Islet of Langerhans (tissue), 1 donor: ENCODE results near the gene NCAPG2.

Source experiments
- FAIRE-seq: peaks from one replicate; lab custom pipeline; 2011; peaks lifted over from hg19 to GRCh38; lab: Jason Lieb, UNC

Gene NCAPG2

GRCh38 chr7:158732494-158733219 lies 28.1 kb upstream of the NCAPG2 start:
- FAIRE-seq, result no peak

GRCh38 chr7:158731761-158732160 lies 27.2 kb upstream of the NCAPG2 start:
- FAIRE-seq, result no peak

GRCh38 chr7:158730383-158731346 lies 26.1 kb upstream of the NCAPG2 start:
- FAIRE-seq, result no peak

GRCh38 chr7:158729646-158730382 lies 25.2 kb upstream of the NCAPG2 start:
- FAIRE-seq, result no peak

- no peak for FAIRE-seq
Measured at GRCh38 chr7:158728911-158729645, 24.5 kb upstream of the NCAPG2 start.

GRCh38 chr7:158727690-158728089 lies 23.1 kb upstream of the NCAPG2 start:
- no peak for FAIRE-seq

GRCh38 chr7:158726277-158726807 lies 21.7 kb upstream of the NCAPG2 start:
- FAIRE-seq, result no peak

- no peak for FAIRE-seq
Measured at GRCh38 chr7:158725506-158725800, 20.8 kb upstream of the NCAPG2 start.

GRCh38 chr7:158724658-158725505 lies 20.3 kb upstream of the NCAPG2 start:
- FAIRE-seq, result no peak

- FAIRE-seq, result no peak
Measured at GRCh38 chr7:158723714-158724385, 19.2 kb upstream of the NCAPG2 start.

GRCh38 chr7:158723266-158723665 lies 18.7 kb upstream of the NCAPG2 start:
- FAIRE-seq, result no peak

GRCh38 chr7:158722574-158723237 lies 18.1 kb upstream of the NCAPG2 start:
- FAIRE-seq, result no peak

- FAIRE-seq, result no peak
Measured at GRCh38 chr7:158720112-158720511, 15.5 kb upstream of the NCAPG2 start.

GRCh38 chr7:158716802-158717201 lies 12.2 kb upstream of the NCAPG2 start:
- FAIRE-seq, result no peak

- FAIRE-seq, result no peak
Measured at GRCh38 chr7:158710651-158711102, 6.1 kb upstream of the NCAPG2 start.

- no peak for FAIRE-seq
Measured at GRCh38 chr7:158707610-158708009, 3.0 kb upstream of the NCAPG2 start.

GRCh38 chr7:158706710-158707590 lies 2.3 kb upstream of the NCAPG2 start:
- no peak for FAIRE-seq

- no peak for FAIRE-seq
Measured at GRCh38 chr7:158706273-158706704, 1.7 kb upstream of the NCAPG2 start.
